ENCODE data around the gene PPP1R36.
"Not testable (repeated sequence)": the region's sequence is repeated elsewhere in the genome, so short reads cannot be mapped to it uniquely, and the experiment has no call there.

The PPP1R36 gene

DNA sequence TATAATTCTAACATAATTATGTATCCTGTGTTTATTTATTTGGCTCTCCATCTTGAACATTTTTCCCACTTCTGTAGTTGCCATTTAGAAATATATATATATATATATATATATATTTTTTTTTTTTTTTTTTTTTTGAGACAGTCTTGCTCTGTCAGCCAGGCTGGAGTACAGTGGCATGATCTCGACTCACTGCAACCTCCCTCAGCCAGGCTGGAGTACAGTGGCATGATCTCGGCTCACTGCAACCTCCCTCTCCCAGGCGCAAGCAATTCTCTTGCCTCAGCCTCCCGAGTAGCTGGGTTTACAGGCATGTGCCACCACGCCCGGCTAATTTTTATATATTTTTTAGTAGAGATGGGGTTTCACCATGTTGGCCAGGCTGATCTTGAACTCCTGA is 32.1 kb upstream of the PPP1R36 start:
- in situ Hi-C loops (cut with HindIII; ENCODE audit: low sequenced_read_pairs): not testable (repeated sequence)

DNA sequence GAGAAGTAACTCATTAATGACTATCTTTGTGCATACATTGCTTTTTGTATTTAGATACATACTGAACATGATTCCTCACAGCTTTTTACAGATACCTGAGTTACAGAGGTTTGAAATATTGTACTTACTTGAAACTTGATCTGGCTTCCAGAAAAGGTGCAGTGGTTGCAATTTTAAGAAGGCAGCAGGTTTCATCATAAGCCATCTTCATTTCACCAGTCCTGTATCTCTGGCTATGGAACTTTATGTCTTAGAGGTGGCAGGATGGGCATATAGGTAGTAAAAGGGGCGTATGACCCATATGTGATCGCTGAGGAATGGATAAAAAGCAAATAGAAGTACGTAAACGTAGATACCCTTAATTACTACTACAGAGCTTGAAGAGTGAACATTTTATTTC is 31.5 kb upstream of the PPP1R36 start:
- in situ Hi-C loops (cut with HindIII; ENCODE audit: low sequenced_read_pairs): no loop called here

DNA sequence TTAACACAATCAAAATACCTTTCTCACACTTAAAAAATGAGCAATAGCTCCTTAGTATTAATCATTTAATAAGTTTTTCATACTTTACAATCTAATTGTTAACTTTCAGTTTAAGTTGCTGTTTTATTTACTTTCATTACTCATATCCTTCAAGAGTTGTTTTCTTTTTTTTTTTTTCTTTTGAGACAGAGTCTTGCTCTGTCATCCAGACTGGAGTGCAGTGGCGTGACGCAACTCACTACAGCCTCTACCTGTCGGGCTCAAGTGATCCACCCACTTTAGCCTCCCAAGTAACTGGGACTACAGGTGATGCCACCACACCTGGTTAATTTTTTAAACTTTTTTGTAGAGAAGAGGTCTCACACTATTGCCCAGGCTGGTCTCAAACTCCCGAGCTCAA is 29.1 kb upstream of the PPP1R36 start:
- in situ Hi-C loops (cut with HindIII; ENCODE audit: low sequenced_read_pairs): no loop called here

DNA sequence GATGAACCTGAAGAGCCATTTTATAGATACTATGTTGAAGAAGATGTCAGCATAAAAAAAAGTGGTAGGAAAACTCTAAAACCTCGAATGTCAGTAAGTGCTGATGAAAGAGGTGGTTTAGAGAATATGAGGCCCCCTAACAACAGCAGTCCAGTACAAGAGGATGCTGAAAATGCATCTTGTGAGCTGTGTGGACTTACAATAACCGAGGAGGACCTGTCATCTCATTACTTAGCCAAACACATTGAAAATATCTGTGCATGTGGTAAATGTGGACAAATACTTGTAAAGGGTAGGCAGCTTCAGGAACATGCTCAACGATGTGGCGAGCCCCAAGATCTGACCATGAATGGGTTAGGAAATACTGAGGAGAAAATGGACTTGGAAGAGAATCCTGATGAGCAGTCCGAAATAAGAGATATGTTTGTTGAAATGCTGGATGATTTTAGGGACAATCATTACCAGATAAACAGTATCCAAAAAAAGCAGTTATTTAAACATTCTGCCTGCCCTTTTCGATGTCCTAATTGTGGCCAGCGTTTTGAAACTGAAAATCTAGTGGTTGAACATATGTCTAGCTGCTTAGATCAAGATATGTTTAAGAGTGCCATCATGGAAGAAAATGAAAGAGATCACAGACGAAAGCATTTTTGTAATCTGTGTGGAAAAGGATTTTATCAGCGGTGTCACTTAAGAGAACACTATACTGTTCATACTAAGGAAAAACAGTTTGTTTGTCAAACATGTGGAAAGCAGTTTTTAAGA is 27.0 kb upstream of the PPP1R36 start:
- in situ Hi-C loops (cut with HindIII; ENCODE audit: low sequenced_read_pairs): no loop called here

DNA sequence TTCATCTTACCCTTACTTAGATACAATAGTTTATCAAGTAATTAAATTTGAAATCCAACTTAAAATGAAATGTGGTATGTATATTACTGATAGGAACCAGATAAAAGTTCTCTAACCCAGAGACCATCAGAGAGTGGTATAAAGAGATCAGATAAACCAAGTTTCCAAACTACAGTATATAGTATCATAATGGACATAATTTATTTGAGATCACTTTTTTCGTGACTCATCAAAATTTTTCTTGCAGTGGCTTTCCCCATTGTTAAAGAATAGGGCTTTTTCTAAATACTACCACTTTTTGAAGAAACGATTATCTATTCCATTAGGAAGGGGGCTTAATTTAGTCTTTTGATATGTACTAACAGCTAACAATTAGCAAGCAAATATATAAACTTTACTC is 24.4 kb upstream of the PPP1R36 start:
- in situ Hi-C loops (cut with HindIII; ENCODE audit: low sequenced_read_pairs): no loop called here

DNA sequence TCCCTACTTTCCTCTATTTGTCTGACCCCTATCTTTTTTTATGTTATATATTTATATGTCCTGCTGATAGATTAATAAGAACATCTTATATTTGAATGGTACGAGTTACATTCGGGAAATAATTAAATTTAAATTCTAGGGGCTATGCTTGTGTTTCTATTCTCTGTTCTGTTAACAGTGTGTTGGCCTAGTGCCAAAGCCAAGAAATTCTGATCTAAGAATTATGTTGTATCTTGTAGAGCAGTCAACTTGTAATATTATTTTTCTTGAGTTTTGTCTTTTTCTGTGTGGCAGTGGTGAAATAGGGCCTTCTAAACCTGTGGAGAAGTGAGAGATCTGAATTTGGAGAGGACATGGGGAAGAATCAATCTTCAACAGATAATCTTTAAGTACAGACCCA is 18.2 kb upstream of the PPP1R36 start:
- in situ Hi-C loops (cut with HindIII; ENCODE audit: low sequenced_read_pairs): no loop called here

DNA sequence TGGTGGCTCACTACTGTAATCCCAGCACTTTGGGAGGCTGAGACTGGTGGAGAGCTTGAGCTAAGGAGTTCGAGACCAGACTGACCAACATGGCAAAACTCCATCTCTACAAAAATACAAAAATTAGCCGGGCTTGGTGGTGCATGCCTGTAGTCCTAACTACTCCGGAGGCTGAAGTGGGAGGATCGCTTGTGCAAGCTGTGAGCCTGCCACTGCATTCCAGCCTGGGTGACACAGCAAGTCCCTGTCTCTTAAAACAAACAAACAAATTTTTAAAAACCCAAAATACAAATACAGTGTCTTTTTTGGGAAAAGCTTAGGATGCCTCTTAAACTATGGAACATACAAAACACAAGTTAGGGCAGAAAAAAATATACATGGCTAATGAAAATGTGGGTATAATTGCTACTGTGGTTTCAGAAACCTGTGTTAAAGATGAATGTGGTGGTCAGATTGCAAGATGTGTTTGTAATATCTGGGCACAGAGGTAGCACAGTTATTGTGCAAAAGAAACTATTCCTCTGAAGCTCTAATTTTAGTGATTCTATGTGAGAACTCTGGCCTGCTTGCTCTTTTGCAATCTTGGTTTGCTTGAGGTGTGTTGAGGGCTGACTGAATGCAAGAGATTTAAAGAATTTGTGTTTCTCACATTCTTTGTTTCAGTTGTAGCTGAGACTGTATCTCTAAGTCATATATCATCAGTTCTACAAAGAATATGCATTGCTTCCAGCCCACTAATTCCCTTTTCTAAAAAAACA is 13.1 kb upstream of the PPP1R36 start:
- in situ Hi-C loops (cut with HindIII; ENCODE audit: low sequenced_read_pairs): no loop called here

DNA sequence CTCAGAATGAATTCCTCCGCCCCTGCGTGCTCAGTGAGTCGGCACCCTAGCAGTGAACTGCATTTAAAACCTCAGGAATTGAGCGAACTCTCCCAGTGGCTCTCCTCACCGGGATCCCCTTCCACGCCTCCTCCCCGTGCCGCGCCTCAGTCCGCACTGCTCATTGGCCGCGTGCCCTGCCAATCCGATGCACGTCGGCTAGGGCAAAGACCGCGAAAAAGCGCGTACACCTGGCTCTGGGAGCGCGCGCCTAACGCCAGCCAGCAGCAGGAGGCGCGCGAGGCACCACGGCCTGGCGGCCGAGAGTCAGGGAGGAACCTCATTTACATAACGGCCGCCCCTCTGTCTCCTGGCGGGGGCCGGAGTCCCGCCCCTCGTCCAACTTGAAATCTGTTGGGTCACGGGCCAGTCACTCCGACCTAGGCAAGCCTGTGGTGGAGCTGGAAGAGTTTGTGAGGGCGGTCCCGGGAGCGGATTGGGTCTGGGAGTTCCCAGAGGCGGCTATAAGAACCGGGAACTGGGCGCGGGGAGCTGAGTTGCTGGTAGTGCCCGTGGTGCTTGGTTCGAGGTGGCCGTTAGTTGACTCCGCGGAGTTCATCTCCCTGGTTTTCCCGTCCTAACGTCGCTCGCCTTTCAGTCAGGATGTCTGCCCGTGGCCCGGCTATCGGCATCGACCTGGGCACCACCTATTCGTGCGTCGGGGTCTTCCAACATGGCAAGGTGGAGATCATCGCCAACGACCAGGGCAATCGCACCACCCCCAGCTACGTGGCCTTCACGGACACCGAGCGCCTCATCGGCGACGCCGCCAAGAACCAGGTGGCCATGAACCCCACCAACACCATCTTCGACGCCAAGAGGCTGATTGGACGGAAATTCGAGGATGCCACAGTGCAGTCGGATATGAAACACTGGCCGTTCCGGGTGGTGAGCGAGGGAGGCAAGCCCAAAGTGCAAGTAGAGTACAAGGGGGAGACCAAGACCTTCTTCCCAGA is 9.3 kb upstream of the PPP1R36 start, which contains the start of gene HSPA2:
Gene HSPA2, plus strand, starts transcription at position 534 of the 995 bp plus-strand sequence. Its CDS starts 109 bp downstream, at position 643.
- in situ Hi-C loops (cut with HindIII; ENCODE audit: low sequenced_read_pairs): no loop called here

DNA sequence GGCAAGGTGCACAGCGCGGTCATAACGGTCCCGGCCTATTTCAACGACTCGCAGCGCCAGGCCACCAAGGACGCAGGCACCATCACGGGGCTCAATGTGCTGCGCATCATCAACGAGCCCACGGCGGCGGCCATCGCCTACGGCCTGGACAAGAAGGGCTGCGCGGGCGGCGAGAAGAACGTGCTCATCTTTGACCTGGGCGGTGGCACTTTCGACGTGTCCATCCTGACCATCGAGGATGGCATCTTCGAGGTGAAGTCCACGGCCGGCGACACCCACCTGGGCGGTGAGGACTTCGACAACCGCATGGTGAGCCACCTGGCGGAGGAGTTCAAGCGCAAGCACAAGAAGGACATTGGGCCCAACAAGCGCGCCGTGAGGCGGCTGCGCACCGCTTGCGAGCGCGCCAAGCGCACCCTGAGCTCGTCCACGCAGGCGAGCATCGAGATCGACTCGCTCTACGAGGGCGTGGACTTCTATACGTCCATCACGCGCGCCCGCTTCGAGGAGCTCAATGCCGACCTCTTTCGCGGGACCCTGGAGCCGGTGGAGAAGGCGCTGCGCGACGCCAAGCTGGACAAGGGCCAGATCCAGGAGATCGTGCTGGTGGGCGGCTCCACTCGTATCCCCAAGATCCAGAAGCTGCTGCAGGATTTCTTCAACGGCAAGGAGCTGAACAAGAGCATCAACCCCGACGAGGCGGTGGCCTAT is 8.3 kb upstream of the PPP1R36 start:
- in situ Hi-C loops (cut with HindIII; ENCODE audit: low sequenced_read_pairs): no loop called here

DNA sequence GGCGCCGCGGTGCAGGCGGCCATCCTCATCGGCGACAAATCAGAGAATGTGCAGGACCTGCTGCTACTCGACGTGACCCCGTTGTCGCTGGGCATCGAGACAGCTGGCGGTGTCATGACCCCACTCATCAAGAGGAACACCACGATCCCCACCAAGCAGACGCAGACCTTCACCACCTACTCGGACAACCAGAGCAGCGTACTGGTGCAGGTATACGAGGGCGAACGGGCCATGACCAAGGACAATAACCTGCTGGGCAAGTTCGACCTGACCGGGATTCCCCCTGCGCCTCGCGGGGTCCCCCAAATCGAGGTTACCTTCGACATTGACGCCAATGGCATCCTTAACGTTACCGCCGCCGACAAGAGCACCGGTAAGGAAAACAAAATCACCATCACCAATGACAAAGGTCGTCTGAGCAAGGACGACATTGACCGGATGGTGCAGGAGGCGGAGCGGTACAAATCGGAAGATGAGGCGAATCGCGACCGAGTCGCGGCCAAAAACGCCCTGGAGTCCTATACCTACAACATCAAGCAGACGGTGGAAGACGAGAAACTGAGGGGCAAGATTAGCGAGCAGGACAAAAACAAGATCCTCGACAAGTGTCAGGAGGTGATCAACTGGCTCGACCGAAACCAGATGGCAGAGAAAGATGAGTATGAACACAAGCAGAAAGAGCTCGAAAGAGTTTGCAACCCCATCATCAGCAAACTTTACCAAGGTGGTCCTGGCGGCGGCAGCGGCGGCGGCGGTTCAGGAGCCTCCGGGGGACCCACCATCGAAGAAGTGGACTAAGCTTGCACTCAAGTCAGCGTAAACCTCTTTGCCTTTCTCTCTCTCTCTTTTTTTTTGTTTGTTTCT is 7.6 kb upstream of the PPP1R36 start:
- in situ Hi-C loops (cut with HindIII; ENCODE audit: low sequenced_read_pairs): no loop called here

DNA sequence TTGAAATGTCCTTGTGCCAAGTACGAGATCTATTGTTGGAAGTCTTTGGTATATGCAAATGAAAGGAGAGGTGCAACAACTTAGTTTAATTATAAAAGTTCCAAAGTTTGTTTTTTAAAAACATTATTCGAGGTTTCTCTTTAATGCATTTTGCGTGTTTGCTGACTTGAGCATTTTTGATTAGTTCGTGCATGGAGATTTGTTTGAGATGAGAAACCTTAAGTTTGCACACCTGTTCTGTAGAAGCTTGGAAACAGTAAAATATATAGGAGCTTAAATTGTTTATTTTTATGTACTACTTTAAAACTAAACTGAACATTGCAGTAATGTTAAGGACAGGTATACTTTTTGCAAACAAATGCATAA is 6.9 kb upstream of the PPP1R36 start:
- in situ Hi-C loops (cut with HindIII; ENCODE audit: low sequenced_read_pairs): no loop called here

DNA sequence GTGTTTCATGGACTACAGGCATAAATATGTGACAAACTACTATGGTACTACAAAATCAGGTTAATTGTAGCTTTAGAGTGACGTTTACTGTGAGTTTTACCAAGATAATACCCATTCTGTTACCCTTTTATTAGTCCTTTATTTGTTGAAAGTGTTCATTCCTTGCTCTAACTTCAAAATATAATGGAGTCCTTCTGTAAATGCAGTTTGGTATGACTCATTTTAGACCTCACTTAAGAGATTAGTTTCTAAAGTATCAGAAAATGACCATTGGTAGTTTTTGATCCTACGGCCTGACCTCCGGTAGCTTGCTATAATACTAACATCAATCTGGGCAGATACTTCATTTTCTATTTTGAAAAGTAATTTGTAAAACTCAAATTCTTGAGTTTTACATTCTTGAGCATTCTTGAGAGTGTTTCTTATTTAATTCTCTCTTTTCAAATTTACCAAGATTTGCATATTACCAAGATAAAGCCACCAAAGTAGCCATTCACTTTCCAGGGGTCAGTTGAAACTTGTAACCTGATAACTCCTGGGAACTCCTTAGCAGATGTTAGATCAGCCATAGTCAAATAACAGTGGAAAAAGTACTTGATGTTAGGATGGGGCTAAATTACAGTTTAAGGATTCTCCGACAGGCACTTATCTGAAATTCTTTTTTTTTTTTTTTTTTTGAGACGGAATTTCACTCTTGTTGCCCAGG is 5.0 kb upstream of the PPP1R36 start:
- in situ Hi-C loops (cut with HindIII; ENCODE audit: low sequenced_read_pairs): no loop called here

DNA sequence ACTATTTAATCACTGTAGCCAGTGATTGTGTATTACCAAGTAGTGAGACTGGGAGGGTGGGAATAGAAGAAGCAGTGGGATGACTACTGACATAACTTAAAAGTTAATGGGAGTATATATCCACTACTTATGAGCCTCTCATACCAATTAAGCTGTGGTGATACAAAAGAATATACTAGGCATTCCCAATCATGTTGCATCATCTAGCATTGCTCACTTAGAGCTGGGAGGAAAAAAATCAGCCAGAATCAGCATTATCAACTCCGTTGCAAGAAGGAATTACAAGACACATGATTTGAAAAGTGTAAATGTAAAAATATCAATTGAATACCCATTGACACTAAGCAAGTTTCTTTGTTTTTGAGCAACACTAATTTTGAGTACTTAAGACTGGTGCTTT is 745 bp upstream of the PPP1R36 start:
- in situ Hi-C loops (cut with HindIII; ENCODE audit: low sequenced_read_pairs): no loop called here

DNA sequence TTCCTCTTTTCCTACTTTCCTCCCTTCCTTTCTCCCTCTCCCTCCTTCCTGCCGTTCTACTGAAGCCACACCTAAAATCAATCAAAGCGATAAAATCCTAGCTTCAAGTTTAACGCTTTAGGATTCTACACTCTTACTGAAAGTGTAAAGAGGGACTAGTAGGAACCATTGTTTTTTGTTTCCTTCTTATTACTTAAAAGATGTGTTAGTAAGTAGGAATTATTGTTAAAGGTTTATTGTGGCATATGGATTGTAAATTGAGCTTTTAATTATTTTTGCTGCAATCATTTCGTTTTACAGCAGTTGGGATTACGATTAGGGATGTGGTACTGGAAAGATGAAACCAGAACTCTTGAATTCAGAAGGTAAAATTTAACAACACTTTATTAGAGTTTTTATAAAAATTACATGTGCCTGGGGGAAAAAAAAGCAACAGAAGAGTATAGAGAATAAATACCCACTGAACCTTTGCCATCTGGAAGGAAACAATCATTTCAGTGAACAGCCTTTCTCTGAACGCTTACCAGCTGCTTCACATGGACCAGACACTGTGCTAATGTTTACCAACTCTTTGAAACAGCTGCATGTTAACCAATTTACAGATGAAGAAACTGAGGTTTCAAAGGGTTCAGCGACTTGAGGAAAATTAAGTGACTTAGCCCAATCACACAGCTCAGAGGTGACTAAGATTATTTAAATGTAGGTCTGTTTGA is 1.0 kb downstream of the PPP1R36 start:
- in situ Hi-C loops (cut with HindIII; ENCODE audit: low sequenced_read_pairs): no loop called here

DNA sequence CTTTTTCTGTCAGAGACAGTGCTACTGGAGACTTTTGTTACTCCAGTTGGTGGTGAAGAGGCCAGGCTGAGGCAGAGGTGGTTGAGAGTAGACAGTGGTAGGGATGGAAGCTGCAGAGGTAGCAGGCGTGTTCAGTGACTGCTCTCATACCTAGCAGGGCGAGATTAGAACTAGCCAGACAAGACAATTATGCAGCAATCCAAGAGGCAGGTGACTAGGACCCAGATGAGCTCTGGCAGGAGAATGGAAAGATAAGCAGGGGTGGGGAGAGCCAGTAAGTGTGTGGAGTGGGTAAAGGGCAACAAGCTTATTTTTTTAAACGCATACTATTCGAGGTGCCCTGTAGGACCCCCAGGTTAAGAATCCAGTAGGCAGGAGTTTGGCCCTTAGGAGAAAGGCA is 4.8 kb downstream of the PPP1R36 start:
- in situ Hi-C loops (cut with HindIII; ENCODE audit: low sequenced_read_pairs): no loop called here

DNA sequence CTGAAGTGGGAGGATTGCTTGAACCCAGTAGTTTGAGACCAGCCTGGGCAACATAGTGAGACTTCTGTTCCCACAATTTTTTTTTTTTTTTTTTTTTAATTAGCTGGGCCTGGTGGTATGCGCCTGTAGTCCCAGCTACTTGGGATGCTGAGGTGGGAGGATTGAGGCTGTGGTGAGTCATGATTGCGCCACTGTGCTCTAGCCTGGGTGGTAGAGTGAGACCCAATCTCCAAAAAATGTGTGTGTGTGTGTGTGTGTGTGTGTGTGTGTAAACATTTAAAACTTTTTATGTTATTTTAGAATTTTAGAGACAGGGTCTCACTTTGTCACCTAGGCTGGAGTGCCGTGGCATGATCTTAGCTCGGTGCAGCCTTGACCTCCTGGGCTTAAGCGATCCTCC is 6.8 kb downstream of the PPP1R36 start:
- in situ Hi-C loops (cut with HindIII; ENCODE audit: low sequenced_read_pairs): no loop called here

DNA sequence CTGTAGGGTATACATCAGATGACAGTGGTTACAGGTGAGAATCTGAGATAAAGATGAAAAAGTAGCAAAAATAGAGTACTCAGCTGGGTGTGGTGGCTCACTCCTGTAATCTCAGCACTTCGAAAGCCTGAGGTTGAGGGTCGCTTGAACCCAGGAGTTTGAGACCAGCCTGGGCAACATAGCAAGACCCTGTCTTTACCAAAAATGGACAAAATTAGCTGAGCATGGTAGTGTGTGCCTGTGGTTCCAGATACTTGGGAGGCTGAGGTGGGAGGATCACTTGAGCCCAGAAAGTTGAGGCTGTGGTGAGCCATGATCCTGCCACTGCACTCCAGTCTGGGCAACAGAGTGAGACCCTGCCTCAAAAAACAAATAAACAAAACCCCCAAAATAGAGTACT is 8.5 kb downstream of the PPP1R36 start:
- in situ Hi-C loops (cut with HindIII; ENCODE audit: low sequenced_read_pairs): not testable (repeated sequence)

DNA sequence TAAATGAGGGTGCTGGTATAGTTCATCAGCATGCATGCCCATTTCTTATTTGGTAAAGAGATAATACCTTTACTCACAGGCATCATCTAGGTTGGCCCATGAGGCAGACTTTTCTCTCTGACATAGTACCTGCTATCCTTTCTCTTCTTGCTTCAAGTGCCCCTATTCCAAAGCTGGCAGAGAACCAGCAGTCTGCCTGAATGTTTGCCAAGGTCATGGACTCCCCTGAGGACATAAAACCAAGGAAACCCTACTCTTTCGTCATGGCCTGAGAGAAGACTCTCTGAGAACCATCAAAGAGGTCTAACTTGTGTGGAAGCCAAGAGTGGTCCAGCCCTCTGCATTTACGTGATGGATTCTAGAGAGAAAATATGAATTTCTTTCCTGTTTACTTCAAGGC is 11.9 kb downstream of the PPP1R36 start:
- in situ Hi-C loops (cut with HindIII; ENCODE audit: low sequenced_read_pairs): no loop called here

Data from DLD1 (cell line).